Measurements from ENCODE around the gene FOXD4L6.
"Not testable (repeated sequence)": the region's sequence is repeated elsewhere in the genome, so short reads cannot be mapped to it uniquely, and the experiment has no call there.

Gene FOXD4L6

GRCh38 chr9:41128581-41128980, at the start of gene FOXD4L6:
FOXD4L6 (minus strand) TSS chr9:41128681; CDS start chr9:41128383, 298 bp downstream.
- DNase-seq, result not testable (repeated sequence)

- DNase-seq, result not testable (repeated sequence)
These were observed 46.5 kb upstream of the FOXD4L6 start for GRCh38 chr9:41174994-41175393.

GRCh38 chr9:41150116-41150515, 21.6 kb upstream of the FOXD4L6 start:
- DNase-seq, result not testable (repeated sequence)

- not testable (repeated sequence) for DNase-seq
These were observed 13.4 kb upstream of the FOXD4L6 start for GRCh38 chr9:41141878-41142277.

- DNase-seq, result not testable (repeated sequence)
These were observed 1.6 kb downstream of the FOXD4L6 start for GRCh38 chr9:41126746-41127446.

GRCh38 chr9:41125936-41126335, 2.5 kb downstream of the FOXD4L6 start:
- DNase-seq, result not testable (repeated sequence)

- DNase-seq, result not testable (repeated sequence)
These were observed 3.3 kb downstream of the FOXD4L6 start for GRCh38 chr9:41125109-41125658.

- not testable (repeated sequence) for DNase-seq
These were observed 4.0 kb downstream of the FOXD4L6 start for GRCh38 chr9:41124250-41125108.

- not testable (repeated sequence) for DNase-seq
These were observed 4.7 kb downstream of the FOXD4L6 start for GRCh38 chr9:41123812-41124211.

- not testable (repeated sequence) for DNase-seq
These were observed 5.1 kb downstream of the FOXD4L6 start for GRCh38 chr9:41123396-41123795.

GRCh38 chr9:41120696-41121095, 7.8 kb downstream of the FOXD4L6 start:
- DNase-seq, result not testable (repeated sequence)

GRCh38 chr9:41119719-41120118, 8.8 kb downstream of the FOXD4L6 start:
- DNase-seq, result not testable (repeated sequence)

GRCh38 chr9:41119311-41119710, 9.2 kb downstream of the FOXD4L6 start:
- DNase-seq, result not testable (repeated sequence)

GRCh38 chr9:41113348-41113747, 15.1 kb downstream of the FOXD4L6 start:
- DNase-seq, result not testable (repeated sequence)

GRCh38 chr9:41111414-41111813, 17.1 kb downstream of the FOXD4L6 start:
- not testable (repeated sequence) for DNase-seq

GRCh38 chr9:41110913-41111312, 17.6 kb downstream of the FOXD4L6 start:
- not testable (repeated sequence) for DNase-seq

GRCh38 chr9:41109253-41109652, 19.2 kb downstream of the FOXD4L6 start:
- not testable (repeated sequence) for DNase-seq

GRCh38 chr9:41108816-41109215, 19.7 kb downstream of the FOXD4L6 start:
- DNase-seq, result not testable (repeated sequence)

- not testable (repeated sequence) for DNase-seq
These were observed 21.9 kb downstream of the FOXD4L6 start for GRCh38 chr9:41106472-41107116.

- DNase-seq, result not testable (repeated sequence)
These were observed 22.8 kb downstream of the FOXD4L6 start for GRCh38 chr9:41105557-41106253.

GRCh38 chr9:41104542-41104941, 23.9 kb downstream of the FOXD4L6 start:
- not testable (repeated sequence) for DNase-seq

GRCh38 chr9:41100508-41100907, 28.0 kb downstream of the FOXD4L6 start:
- not testable (repeated sequence) for DNase-seq
